ENCODE results near the gene ZBTB34.

Gene ZBTB34

DNA sequence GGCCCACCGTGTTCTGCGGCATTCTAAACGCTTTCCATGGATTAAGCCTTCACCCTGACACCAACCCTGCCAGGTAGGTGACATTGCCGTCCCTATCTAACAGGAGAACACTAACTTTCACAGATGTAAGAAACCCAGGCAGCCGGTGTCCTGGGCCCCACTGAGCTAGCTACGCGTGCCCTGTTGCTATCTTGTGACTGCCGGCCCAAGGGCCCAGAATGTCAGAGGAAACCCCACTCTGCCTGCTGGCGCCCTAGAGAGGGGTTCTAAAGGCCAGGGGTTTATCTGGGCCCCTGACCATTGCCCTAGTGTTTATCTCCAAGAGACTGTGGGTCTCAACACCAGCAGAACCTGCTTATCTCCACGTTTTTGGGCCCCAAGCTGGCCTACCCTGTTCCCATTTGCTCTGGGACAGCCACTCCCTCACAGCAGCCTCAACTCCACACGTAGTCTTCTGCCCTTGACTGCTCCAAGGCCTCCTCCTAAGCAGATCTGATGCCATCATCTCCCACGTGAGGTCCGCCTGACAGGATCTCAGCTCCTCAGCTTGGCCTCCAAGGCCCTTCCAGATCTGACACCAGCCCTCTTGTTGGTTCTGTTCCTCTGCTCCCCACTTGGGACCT is 18.1 kb upstream of the ZBTB34 start:
- H3K4me3 ChIP-seq (ENCODE audit: low read length): no peak overlapping the region
- DNase-seq (ENCODE audit: low read depth, low spot score): no peak

DNA sequence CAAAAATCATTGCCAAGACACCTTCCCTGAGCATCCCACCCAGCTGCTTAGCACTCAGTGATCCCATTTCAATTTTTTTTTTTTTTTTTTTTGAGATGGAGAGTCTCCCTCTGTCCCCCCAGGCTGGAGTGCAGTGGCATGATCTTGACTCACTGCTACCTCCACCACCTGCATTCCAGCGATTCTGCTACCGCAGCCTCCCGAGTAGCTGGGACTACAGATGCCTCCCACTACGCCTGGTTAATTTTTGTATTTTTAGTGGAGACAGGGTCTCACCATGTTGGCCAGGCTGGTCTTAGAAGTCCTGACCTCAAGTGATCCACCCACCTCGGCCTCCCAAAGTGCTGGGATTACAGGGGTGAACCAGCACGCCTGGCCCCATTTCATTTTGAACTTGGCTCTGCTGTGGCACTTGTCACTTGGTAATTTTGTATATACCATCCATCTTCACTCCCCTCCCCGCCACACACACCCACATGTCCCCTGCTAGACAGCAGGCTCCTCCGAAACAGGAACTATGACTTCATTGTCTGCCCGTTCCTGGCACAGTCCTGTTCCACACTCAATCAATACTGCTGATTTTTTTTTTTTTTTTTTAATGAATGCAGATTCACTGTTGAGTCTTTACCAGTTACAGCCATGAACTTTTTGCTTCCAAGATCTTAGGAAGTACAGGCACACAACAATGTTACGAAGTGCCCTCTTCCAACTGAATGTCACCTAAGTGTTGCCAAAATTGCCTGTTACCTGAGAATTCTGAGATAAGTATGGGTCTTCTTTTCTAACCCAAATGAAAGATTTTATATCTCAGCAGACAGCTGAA is 17.3 kb upstream of the ZBTB34 start:
- DNase-seq (ENCODE audit: low read depth, low spot score): no peak
- H3K4me3 ChIP-seq (ENCODE audit: low read length): no peak overlapping the region

DNA sequence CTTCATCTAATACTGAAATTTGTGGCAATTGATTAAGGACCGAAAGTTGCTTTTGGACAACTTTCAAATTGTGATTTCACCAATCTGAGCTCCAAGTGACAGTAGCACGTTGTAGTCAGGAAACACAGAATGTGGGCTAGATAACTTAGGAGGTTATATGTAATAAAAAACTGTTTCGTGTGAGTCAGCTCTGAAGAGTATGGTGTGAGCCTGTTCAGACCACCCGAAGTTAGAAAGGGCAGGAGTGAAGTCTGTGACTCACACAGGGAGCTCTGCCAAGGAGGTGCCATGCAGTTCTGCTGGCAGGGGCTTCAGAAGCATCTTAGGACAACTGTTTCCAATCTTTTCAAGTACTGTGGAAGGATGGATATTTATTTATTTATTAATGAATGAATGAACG is 16.4 kb upstream of the ZBTB34 start:
- no peak overlapping the region for H3K4me3 ChIP-seq (ENCODE audit: low read length)
- DNase-seq (ENCODE audit: low read depth, low spot score): no peak

- H3K4me3 ChIP-seq (ENCODE audit: low read length): no peak overlapping the region
- no peak for DNase-seq (ENCODE audit: low read depth, low spot score)
These were observed 13.4 kb upstream of the ZBTB34 start for GRCh38 chr9:126847051-126847450.

DNA sequence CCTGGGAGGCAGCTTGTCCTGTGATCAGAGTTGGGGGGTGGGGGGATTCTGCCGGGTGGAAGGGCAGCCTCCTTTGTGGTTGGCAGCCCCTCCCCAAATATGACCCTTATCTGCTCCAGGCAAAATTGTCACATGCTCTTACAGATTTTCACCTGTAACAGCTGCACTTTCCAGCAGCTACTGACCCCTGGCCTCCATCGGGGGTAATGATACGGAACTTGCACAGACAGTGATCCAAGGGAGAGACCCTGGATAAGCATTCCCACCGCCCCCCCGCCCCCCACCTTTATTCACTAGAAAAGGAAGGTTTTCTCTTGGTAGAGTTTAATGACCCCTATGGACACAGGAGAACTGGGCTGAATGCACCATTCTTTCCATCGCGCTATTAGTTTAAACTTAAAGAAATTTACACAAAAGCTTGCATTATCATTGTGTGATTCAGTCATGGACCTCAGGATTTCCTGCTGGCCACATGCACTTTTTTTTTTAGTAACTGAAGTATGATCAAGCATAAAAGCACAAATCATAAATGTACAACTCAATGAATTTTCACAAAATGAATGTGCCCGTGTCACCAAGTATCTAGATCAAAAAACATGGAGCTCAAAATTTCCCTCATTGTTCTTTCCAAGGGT is 10.7 kb upstream of the ZBTB34 start:
- no peak overlapping the region for H3K4me3 ChIP-seq (ENCODE audit: low read length)
- no peak for DNase-seq (ENCODE audit: low read depth, low spot score)

- no peak for DNase-seq (ENCODE audit: low read depth, low spot score)
- no peak overlapping the region for H3K4me3 ChIP-seq (ENCODE audit: low read length)
These were observed 9.1 kb upstream of the ZBTB34 start for GRCh38 chr9:126851286-126851880.

DNA sequence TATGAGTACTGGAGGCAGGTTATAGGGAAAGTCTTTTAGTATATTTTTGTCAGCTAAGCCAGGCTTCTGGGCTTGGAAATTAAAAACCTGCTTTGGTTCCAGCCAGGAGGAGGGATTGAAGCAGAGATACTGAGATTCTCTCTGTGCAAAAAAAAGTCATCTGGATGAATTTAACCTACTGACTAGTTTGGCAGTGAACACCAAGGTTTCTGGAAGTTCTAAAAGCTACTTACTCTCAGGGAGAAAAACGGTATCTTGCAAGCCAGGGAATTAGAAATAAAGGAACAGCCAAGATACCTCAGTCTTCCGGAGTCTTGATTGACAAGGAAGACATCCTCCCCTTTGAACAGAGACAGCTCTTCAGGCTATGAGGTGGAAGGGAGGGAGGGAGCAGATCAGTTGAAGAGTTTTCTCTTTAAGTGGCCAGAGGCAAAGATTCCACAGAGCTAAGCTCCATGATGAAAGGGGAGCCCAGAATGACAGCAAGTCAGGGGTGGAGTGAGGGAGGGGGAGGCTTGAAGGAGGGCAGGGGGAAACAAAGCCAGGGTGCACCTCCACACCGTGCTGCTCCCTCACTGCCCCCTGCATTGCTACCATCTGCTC is 8.3 kb upstream of the ZBTB34 start:
- H3K4me3 ChIP-seq (ENCODE audit: low read length): no peak overlapping the region
- DNase-seq (ENCODE audit: low read depth, low spot score): peak; percentile 28

DNA sequence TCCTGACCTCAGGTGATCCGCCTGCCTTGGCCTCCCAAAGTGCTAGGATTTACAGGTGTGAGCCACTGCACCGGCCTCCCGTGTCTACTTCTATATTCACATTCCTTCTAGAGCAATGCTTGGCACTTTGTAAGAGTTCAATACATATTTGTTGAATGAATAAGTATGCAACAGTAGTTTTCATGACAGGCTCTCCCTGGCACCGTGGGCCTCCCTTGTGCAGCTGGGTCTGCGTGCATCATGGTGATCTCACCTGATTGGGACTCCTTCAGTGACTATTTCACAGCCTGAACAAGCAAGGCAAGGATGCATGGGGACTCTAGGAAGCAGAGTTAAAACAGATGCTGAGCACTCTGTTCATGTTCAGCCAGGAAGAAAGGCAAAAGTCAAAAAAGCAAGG is 6.8 kb upstream of the ZBTB34 start:
- DNase-seq (ENCODE audit: low read depth, low spot score): no peak
- no peak overlapping the region for H3K4me3 ChIP-seq (ENCODE audit: low read length)

DNA sequence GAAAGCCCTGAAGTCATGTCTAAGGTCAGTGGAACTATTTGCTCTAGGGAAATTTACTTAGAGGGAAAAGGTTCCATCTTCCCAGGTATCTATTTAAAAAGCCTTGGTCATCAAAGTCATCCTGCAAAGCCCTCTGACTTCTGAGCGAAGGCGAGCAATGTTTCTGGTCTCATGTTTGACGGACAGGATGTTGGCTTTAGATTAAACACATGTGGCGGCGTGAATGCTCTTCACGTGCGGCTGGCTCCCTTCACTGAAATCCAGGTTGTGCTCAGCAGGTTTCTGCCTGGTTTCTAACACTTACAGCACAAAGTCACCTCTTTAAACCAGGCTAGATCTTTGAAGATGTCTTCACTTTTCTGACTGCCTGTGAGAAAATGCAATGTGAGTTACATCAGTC is 5.7 kb upstream of the ZBTB34 start:
- DNase-seq (ENCODE audit: low read depth, low spot score): no peak
- H3K4me3 ChIP-seq (ENCODE audit: low read length): no peak overlapping the region

DNA sequence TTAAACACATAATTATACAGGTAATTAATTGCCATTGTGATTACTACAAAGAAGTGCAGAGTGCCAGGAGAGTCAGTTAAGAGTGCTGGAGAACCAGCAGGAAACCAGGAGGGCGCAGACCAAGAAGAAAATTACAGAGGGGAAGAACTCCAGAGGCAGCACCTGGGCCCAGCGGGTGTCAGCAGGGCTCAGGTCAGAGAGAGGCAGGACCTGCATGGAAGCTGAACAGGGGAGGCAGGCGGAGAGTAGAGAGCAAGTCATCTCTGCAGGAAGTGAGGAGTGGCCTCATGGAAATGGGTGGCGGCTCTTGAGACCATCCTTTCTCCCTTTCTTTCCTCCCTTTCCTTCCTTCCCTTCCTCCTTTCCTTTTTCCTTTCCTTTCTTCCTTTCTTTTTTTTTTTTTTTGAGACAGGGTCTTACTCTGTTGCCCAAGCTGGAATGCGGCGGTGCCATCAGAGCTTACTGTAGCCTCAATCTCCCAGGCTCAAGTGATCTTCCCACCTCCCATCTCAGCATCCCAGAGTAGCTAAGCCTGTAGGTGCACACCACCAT is 4.0 kb upstream of the ZBTB34 start:
- no peak overlapping the region for H3K4me3 ChIP-seq (ENCODE audit: low read length)
- DNase-seq (ENCODE audit: low read depth, low spot score): no peak

- H3K4me3 ChIP-seq (ENCODE audit: low read length): no peak overlapping the region
- DNase-seq (ENCODE audit: low read depth, low spot score): no peak
These were observed 3.0 kb upstream of the ZBTB34 start for GRCh38 chr9:126857261-126857960.

DNA sequence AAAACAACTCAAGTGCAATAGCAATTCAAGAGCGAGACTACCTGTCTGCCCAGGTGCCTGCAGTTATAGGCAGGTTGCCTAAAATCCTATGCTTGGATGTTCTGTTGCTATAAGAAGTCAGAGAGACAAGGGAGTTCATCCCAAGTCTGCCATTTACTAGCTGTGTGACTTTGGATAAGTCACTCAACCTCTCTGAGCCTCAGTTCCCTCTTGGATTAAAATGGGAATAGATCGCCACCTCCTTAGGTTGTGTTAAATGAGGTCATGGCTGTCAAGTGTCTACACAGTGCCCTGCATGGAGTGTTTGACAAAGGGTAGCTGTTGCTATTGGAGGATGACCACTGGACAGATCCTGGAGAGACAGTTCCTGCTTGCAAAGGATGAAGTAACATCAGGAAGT is 1.3 kb upstream of the ZBTB34 start:
- DNase-seq (ENCODE audit: low read depth, low spot score): no peak
- no peak overlapping the region for H3K4me3 ChIP-seq (ENCODE audit: low read length)

- peak overlapping the region; percentile 72 for H3K4me3 ChIP-seq (ENCODE audit: low read length)
- no peak for DNase-seq (ENCODE audit: low read depth, low spot score)
These were observed 473 bp downstream of the ZBTB34 start for GRCh38 chr9:126860757-126861466.

DNA sequence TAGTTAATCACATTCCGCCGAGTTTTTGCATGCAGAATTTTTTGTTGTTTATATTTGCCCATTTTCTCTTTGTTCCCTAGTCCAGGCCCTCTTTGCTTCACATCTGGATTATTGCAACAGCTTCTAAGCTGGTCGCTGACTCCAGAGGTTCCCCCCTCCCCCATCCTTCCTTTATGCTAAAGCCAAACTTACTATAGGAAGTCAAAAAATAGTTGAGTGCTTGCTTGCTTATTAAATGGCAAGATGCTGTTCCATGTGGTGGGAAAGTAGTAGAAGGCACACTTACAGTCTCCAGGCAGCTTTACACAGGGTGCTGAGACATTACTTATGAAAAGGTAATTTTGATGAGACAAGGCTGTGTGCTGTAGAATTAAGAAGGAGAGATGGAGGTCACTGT is 1.3 kb downstream of the ZBTB34 start:
- DNase-seq (ENCODE audit: low read depth, low spot score): peak; percentile 39
- H3K4me3 ChIP-seq (ENCODE audit: low read length): peak overlapping the region; percentile 72

DNA sequence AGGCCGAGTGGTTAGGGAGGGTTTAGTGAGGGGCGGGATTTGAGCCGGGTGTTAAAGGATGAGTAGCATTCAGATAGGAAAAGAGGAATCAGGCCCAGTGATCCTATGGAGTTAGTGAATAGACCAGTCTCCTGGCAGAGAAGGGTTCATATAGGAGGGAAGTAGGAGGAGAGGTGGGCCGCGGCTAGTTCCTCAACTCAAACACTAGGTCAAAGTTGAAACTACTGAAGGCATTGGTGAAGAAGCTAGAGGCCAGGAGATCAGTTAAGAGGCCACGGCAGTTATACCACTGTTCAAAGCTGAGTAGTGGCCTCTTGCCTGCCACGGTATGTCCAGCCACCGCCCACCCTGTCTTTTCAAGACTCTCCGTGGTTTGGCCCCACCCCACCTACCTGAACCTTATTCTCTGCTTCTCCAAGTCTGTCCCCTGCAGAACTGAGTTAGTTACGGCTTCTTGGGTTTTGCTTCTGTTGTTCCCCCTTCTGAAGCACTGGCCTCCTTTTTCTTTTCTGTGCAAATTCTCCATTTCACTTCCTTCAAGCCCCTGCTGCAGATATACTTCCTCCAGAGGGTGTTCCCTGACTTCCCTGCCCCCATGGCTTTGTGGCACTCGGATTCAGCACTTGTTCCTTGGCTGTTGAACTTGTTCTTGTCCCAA is 1.8 kb downstream of the ZBTB34 start:
- no peak for DNase-seq (ENCODE audit: low read depth, low spot score)
- H3K4me3 ChIP-seq (ENCODE audit: low read length): peak overlapping the region; percentile 72

DNA sequence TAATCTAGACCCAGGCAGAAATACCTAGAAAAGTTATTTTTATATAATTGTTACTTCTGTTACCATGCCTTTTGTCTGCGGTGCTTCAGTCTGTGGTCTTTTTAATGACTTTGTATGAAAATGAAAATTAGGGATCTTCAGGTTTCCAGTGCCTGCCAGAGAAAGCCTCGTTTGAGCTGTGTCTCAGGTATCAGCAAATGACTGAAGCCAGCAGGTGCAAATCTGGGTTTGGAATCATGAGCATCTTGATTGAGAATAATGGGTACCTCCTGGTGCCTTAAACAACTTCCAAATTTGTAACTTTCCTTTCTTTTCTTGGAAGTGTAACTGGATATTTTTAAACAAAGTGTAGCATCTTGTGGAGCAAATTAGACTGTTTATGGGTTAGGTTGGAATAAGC is 4.3 kb downstream of the ZBTB34 start:
- DNase-seq (ENCODE audit: low read depth, low spot score): no peak
- no peak overlapping the region for H3K4me3 ChIP-seq (ENCODE audit: low read length)

GRCh38 chr9:126869368-126869767 is 8.9 kb downstream of the ZBTB34 start:
- H3K4me3 ChIP-seq (ENCODE audit: low read length): no peak overlapping the region
- DNase-seq (ENCODE audit: low read depth, low spot score): no peak

DNA sequence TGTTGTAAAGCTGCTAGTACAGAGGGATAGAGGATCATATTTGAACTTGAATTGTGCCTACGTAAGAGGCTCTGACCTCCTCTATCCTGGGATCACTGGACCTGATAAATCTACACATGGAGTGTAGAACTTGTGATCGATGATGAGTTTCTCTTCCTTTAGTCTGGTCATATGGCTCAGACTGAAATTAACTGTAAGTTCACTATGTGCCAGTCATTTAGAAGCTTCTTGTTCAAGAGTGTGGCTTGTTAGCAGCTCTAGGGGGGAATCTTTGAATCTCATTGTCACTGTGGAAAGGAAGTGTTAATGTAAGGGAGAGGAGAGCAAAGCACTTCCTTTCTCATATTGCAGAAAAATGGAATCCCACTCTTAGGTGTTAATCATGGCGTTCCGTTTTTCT is 12.1 kb downstream of the ZBTB34 start:
- no peak overlapping the region for H3K4me3 ChIP-seq (ENCODE audit: low read length)
- DNase-seq (ENCODE audit: low read depth, low spot score): no peak

All from Jurkat, Clone E6-1 (cell line).